PFSK-1 (cell line): ENCODE measurements around the gene UBFD1.

Source experiments
- POLR2AphosphoS5 ChIP-seq: IDR thresholded peaks from 2 replicates; pipeline ENCODE4 v1.6.1; 2012; ENCODE audit warnings: low read depth, mild to moderate bottlenecking, control low read depth, low read length, moderate library complexity
- REST ChIP-seq, 2 experiments: IDR thresholded peaks; 2 replicates each; pipeline versions ENCODE4 v1.6.1 to v1.8.0; 2011 to 2012; ENCODE audit warnings: low read depth in 2 of 2, low read length in 2 of 2, control low read depth in 1 of 2, inconsistent platforms in 1 of 2, mild to moderate bottlenecking in 1 of 2, moderate library complexity in 1 of 2; ENCODE audit not compliant: insufficient read depth in 1 of 2
- TAF1 ChIP-seq: IDR thresholded peaks from 2 replicates; pipeline ENCODE4 v1.6.1; 2012; ENCODE audit warnings: low read length, control low read depth, borderline replicate concordance; ENCODE audit not compliant: insufficient read depth

DNA sequence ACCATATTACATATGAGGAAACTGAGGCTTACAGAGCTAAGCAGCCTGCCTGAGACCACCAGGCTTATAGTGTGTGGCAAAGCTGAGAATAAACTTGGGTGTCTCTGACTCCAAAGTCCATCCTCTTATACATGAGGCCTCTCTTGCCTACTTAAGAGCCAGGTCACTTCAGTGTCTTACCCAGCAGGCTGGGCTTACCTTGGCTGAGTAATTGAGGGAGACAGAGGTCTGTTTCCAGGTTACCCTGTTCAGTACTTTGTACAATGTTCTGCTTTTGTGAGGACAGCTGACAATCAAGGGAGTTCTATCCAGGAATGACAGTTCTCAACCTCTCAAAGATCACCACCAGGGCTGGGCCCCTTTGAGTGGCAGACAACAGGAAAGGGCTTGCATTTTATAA lies 24.2 kb downstream of the UBFD1 start:
- no peak for TF ChIP-seq REST (IDR thresholded peaks at IDR 0.05; ENCODE audit: insufficient read depth in 1 of 2, low read depth in 2 of 2, low read length in 2 of 2)
- no peak for TF ChIP-seq TAF1
- no peak for TF ChIP-seq POLR2AphosphoS5
